Activated T-cell treated with anti-CD3 and anti-CD28 coated beads, Interleukin-2, amount 50 U/mL, for 1 hour (primary cell): ENCODE data around the gene PDE8B.

Source experiments
- DNase-seq: peaks from one replicate; pipeline ENCODE4 v3.0.0-alpha.2; 2020

The PDE8B gene

GRCh38 chr5:77418601-77419581 is 208.4 kb downstream of the PDE8B start:
- DNase-seq = no peak

- no peak for DNase-seq
Observed at GRCh38 chr5:77419644-77420582, 209.4 kb downstream of the PDE8B start.

DNA sequence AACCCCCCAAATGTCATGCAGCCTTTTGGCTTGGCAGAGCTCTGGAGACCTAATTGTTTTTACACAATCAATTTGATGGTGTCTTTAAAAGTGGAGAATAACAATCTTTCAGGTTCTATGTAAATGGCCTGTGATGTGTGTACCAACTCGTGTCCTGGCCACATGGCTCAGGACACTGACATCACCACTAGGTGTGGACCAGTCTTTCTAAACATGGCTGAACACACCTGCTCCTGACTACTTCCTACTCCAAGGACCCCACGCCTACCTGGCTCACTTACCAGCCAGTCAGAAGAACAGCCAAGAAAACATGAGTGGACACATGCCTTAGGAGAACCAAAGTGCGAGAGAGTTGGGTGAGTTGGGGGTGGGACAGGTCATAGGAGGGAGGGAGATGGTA is 210.5 kb downstream of the PDE8B start:
- no peak for DNase-seq

DNA sequence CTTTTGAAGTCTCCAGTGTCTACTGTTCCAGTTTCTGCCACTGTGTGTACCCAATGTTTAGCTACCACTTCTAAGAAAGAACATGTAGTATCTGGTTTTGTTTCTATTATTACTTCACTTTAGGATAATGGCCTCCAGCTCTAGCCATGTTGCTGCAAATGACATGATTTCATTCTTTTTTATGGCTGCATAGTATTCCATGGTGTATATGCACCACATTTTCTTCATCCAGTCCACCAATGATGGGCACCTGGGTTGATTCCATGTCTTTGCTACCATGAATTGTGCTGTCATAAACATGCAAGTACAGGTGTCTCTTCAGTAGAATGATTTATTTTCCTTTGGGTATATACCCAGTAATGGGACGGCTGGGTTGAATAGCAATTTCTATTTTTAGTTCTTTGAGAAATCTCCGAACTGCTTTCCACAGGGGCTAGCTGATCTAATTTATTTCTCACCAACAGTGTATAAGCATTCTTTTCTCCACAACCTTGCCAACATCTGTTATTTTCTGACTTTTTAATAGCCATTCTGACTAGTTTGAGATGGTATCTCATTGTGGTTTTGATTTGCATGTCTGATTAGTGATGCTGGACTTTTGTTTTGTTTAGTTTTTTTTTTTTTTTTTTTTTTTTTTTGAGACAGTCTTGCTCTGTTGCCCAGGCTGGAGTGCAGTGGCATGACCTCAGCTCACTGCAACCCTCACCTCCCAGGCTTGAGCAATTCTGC is 212.7 kb downstream of the PDE8B start:
- DNase-seq = no peak

DNA sequence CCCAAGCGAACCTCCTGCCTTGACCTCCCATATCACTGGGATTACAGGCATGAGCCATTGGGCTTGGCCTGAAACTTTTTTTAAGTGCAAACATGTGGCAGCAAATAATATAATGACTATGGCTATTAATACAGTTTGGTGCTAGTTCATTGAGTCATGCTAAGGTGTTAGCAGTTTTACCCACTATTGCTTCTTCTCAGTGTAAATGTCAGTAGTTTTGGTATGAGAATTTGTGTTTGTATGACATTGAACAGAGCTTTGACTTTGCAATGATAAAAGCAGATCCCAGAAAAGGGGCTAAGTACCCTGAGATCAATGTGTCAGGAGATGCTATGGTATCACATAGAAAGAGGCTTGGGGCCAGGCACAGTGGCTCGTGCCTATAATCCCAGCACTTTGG is 214.4 kb downstream of the PDE8B start:
- no peak for DNase-seq

DNA sequence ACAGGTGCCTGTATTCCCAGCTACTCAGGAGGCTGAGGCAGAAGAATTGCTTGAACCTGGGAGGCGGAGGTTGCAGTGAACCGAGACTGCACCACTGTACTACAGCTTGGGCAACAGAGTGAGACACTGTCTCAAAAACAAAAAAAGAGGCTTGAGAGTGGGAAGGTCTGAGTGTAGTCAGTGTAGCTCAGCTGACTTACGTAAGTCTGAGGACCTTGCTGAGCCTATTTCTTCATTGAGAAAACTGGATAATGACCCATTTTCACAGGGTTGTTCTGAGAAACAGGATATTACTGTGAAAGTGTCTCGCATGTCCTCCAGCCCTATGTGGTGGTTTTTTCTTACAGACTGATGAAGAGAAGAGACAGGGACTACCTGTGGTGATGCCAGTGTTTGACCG is 214.9 kb downstream of the PDE8B start:
- DNase-seq = no peak

DNA sequence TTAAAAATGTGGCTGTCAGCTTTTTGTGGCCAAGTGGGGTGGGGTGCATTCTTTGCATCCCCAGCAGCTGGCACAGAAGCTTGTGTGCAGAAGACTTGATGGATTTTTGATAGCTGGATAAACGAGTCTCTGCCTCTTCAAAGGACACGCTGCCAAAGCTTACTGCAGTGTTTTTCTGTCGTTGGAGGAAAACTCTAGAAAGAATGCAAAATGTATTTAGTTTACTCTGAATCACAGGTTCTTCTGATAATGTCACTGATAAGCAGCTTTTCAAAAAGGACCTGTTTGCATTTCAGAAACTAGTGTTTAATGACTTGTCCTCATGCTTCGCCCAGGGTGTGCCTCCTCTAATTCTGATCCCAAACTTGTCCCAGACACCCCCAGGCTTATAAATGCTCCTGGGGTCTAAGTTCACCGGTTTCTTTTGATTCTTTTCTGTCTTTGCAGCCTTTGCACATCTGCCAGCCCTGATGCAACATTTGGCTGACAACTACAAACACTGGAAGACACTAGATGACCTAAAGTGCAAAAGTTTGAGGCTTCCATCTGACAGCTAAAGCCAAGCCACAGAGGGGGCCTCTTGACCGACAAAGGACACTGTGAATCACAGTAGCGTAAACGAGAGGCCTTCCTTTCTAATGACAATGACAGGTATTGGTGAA is 215.6 kb downstream of the PDE8B start:
- no peak for DNase-seq

- DNase-seq = no peak
Observed at GRCh38 chr5:77426670-77427069, 216.2 kb downstream of the PDE8B start.

- no peak for DNase-seq
Observed at GRCh38 chr5:77427998-77428397, 217.5 kb downstream of the PDE8B start.

GRCh38 chr5:77428526-77428925 is 218.0 kb downstream of the PDE8B start:
- DNase-seq = no peak

- no peak for DNase-seq
Observed at GRCh38 chr5:77430726-77431125, 220.2 kb downstream of the PDE8B start.

GRCh38 chr5:77431286-77431685 is 220.8 kb downstream of the PDE8B start:
- no peak for DNase-seq

DNA sequence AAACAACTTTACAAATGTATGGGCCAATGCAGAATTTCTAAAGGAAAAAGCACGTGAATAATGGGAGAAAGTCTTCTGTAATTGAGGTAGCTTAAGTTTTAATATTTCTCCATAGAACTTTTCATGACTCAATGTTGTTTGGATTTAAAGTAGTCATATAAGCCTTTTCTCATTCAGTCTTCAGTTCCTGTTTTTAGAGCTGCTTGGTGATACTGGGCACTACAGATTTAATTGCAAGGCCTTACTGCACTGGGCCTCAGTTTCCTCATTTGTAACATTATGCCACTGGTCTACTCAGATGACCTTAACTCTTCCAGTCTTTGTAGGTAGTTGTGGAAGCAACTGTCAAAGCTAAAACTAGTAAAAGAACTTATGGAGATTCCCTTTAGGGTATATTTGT is 221.2 kb downstream of the PDE8B start:
- DNase-seq = no peak

DNA sequence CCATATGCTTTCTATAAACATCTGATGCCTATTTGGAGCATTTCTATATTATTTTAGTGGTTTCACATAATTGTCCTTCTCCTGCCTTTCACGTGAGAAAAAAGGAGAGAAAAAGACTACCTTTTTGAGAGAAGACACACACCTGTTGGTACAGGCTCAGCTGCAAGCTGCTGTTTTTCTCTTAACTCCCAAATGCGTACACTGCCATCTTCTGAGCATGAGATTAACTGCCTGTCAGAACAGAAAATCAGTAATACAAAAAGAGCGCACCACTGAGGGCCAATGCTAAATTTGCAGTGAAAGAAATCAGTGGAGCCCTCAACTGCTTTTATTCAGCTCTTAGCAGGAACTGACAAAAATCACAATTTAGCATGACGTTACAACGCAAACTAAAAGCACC is 226.7 kb downstream of the PDE8B start:
- no peak for DNase-seq

DNA sequence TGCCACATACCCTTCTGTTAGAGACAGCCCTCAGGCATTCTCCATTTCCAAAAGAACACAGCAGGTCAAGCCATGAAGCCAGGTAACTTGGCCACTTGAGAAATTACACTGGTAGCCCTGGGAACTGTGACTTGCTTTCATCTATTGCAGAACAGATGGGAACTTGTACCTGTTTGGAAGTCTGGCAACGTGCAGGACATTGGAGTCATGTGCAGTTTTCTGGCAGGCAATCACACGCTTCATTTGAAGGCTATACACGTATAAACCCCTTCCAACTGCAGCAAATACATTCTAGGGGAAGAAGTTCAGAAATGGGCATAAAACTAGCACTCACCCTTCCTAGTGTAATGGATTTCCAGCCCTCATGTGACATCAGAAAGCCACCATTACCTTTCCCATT is 227.6 kb downstream of the PDE8B start:
- no peak for DNase-seq

- DNase-seq = no peak
Observed at GRCh38 chr5:77443670-77444069, 233.2 kb downstream of the PDE8B start.

- DNase-seq = no peak
Observed at GRCh38 chr5:77444356-77444755, 233.9 kb downstream of the PDE8B start.

- no peak for DNase-seq
Observed at GRCh38 chr5:77448831-77449230, 238.4 kb downstream of the PDE8B start.

DNA sequence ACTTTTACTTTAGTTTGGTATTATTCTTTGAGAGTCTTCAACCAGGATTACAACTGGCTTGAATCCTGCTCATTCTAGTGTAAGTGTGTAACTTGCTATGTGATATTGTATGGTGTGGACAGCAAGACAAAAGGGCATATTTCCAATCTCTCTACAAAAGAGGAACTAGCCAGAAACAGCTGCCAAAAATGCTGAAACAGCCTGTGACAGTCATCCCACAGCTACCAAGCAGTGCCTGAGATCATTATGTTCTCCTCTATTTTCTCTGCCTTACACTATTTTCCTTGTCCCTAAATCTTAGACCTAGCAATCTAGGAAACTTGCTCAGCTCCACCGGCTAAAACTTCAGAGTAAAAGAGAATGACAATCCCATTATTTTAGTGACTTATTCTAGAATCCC is 238.8 kb downstream of the PDE8B start:
- no peak for DNase-seq

GRCh38 chr5:77449981-77450380 is 239.5 kb downstream of the PDE8B start:
- no peak for DNase-seq

- no peak for DNase-seq
Observed at GRCh38 chr5:77452351-77452750, 241.9 kb downstream of the PDE8B start.

DNA sequence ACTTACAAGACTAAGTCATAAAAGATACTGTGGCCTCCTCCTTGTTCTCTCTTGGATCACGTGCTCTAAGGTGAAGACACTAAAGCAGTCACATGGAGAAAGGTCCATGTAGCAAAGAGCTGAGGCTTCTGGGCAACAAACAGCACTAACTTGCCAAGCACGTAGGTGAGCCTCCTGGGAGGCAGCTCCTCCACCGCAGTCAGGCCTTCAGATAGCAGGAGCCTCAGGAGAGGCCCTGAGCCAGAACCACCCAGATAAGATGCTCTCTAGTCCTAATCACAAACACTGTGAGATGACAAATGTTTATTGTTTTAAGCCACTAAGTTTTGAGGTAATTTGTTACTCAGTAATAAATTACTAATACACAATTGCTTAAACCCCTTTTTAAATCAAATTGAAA is 243.6 kb downstream of the PDE8B start:
- no peak for DNase-seq
